ENCODE data around the gene ORMDL1.

ORMDL1 gene

GRCh38 chr2:189783927-189784867, at the start of gene ORMDL1, which contains the start of gene PMS1:
ORMDL1 (minus strand) TSS chr2:189784339; CDS start chr2:189782595, 1,744 bp downstream.
PMS1 (plus strand) TSS chr2:189784450; CDS start chr2:189791810, 7,360 bp downstream.
- peak within 1 kb of the TSS; percentile 88 for H3K4me3 Mint-ChIP-seq
- H3K27me3 Mint-ChIP-seq (ENCODE audit: low read depth, poor library complexity), result no peaks in the 10 kb centered on the region
- peaks cover 53% of the 10 kb centered on the region for H3K36me3 Mint-ChIP-seq (ENCODE audit: low read depth)
- peak within 1 kb of the TSS; percentile 97 for H3K27ac Mint-ChIP-seq
- no peaks in the 10 kb centered on the region for H3K9me3 Mint-ChIP-seq
- H3K4me1 Mint-ChIP-seq, result peaks cover 43% of the 10 kb centered on the region
- no peak for TF ChIP-seq CTCF (IDR thresholded peaks at IDR 0.05)
- peak; percentile 95 for DNase-seq

GRCh38 chr2:189830510-189830909, 46.4 kb upstream of the ORMDL1 start:
- Mint-ChIP-seq H3K36me3 (ENCODE audit: low read depth) (peaks cover 52% of the 10 kb centered on the region), H3K9me3 (no peaks in the 10 kb centered on the region)

GRCh38 chr2:189829102-189829833, 45.1 kb upstream of the ORMDL1 start:
- DNase-seq, result no peak
- Mint-ChIP-seq H3K36me3 (ENCODE audit: low read depth) (peaks cover 51% of the 10 kb centered on the region), H3K27ac (peak overlapping the region; percentile 74), H3K4me3 (no peak overlapping the region), H3K4me1 (peaks cover 32% of the 10 kb centered on the region), H3K9me3 (no peaks in the 10 kb centered on the region), H3K27me3 (ENCODE audit: low read depth, poor library complexity) (no peaks in the 10 kb centered on the region)
- no peak for TF ChIP-seq CTCF (IDR thresholded peaks at IDR 0.05)

More at GRCh38 chr2:189830510-189830909, 46.4 kb upstream of the ORMDL1 start:
- Mint-ChIP-seq H3K4me3 (no peak overlapping the region), H3K27me3 (ENCODE audit: low read depth, poor library complexity) (no peaks in the 10 kb centered on the region), H3K27ac (peak overlapping the region; percentile 82), H3K4me1 (peaks cover 33% of the 10 kb centered on the region)
- no peak for DNase-seq
- no peak for TF ChIP-seq CTCF (IDR thresholded peaks at IDR 0.05)

- H3K27me3 Mint-ChIP-seq (ENCODE audit: low read depth, poor library complexity), result no peaks in the 10 kb centered on the region
- no peak for DNase-seq
These were observed 41.9 kb upstream of the ORMDL1 start for GRCh38 chr2:189826039-189826438.

More at GRCh38 chr2:189826039-189826438, 41.9 kb upstream of the ORMDL1 start:
- TF ChIP-seq CTCF (IDR thresholded peaks at IDR 0.05), result no peak
- no peak overlapping the region for H3K4me3 Mint-ChIP-seq
- H3K9me3 Mint-ChIP-seq, result no peaks in the 10 kb centered on the region
- no peak overlapping the region for H3K27ac Mint-ChIP-seq
- H3K4me1 Mint-ChIP-seq, result peaks cover 24% of the 10 kb centered on the region
- peaks cover 48% of the 10 kb centered on the region for H3K36me3 Mint-ChIP-seq (ENCODE audit: low read depth)

Measured in nephron progenitor cell (in vitro differentiated cells).